Measurements from ENCODE around the gene ACVR1C. TPM values are rescaled to one million over a fixed set of nuclear protein-coding genes. Genes with fewer than 3 reads are reported as not detected.

Gene ACVR1C
- total and polyA plus RNA-seq, 2 donors (not counting 1 experiment from before 2014, with no cell fraction given), result 0.24 to 0.52 TPM

DNA sequence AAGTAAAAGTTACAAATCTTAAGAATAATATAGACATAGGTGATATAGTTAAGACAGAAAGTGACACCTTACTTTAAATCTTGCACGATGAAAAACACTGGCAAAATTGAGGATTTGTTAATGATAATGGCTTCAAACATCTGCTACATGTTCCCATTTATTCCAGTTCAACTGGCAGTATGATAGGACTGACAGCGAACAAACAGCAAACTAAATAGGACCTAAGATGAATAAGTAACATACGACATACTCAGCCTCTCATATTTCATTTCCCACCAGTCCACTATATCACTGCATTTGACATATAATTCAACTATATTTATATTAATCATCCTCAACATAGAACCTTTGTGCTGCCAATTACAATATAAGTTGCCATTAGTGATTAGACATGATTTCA lies 36.3 kb downstream of the ACVR1C start:
- H3K4me2 ChIP-seq (replicated peaks; ENCODE audit: low read depth, low read length, poor library complexity, severe bottlenecking), result no peak overlapping the region
- no peak overlapping the region for H3K9ac ChIP-seq (ENCODE audit: low read length)
- CTCF ChIA-PET, result interaction anchor here (0.8 to 1.8 kb wide), 7 partner anchors 82 to 295 kb away, joined by 3 to 14 read pairs (median 6); no protein-coding TSS in a partner anchor
- no peaks in the 10 kb centered on the region for H3K79me2 ChIP-seq (ENCODE audit: control insufficient read depth, insufficient read depth, low read length)
- no peaks in the 10 kb centered on the region for H4K20me1 ChIP-seq (ENCODE audit: control insufficient read depth, insufficient read depth, low read length, poor library complexity, severe bottlenecking)
- intact Hi-C loops (cut with micrococcal nuclease), result no loop called here
- Mint-ChIP-seq H3K4me1 (peaks cover 6% of the 10 kb centered on the region), H3K27ac (no peak overlapping the region), H3K27me3 (peaks cover 1% of the 10 kb centered on the region), H3K9me3 (ENCODE audit: insufficient read depth) (no peaks in the 10 kb centered on the region), H3K4me3 (no peak overlapping the region)
- H3K27me3 ChIP-seq (replicated peaks in 1 of 4; ENCODE audit: control extremely low read depth in 1 of 4, control insufficient read depth in 3 of 4, insufficient read depth in 4 of 4, low read length in 3 of 4), result peaks cover 0 to 8% (median 2%) of the 10 kb centered on the region in 4 experiments
- POLR2A ChIA-PET, result no interaction called here
- no peaks in the 10 kb centered on the region for H3K36me3 ChIP-seq (replicated peaks in 1 of 2; ENCODE audit: control extremely low read depth in 1 of 2, control insufficient read depth in 1 of 2, extremely low read depth in 1 of 2, insufficient read depth in 2 of 2, low read length in 1 of 2)
- no peak overlapping the region for H3K27ac ChIP-seq (ENCODE audit: low read length in 2 of 2)
- ATAC-seq (ENCODE audit: low read depth), result no peak
- TF ChIP-seq CTCF (IDR thresholded peaks at IDR 0.05) (no peak), EZH2 (IDR thresholded peaks at IDR 0.05; ENCODE audit: borderline replicate concordance, insufficient read depth, low read depth, low read length, poor library complexity, severe bottlenecking) (no peak)
- WGBS (ENCODE audit: insufficient coverage), result no CpG with 5 or more reads among the region's 3 CpGs
- no peak overlapping the region for H3K4me3 ChIP-seq (ENCODE audit: control extremely low read depth in 1 of 5, extremely low read depth in 1 of 5, insufficient read depth in 1 of 5, low read depth in 2 of 5, low read length in 4 of 5)
- H3K4me1 ChIP-seq (ENCODE audit: control insufficient read depth in 2 of 2, insufficient read depth in 2 of 2, low read length in 2 of 2), result peaks cover 0 to 4% of the 10 kb centered on the region in 2 donors
- H3K9me3 ChIP-seq (ENCODE audit: control extremely low read depth in 1 of 3, control insufficient read depth in 2 of 3, insufficient read depth in 1 of 3, low read length in 2 of 3), result no peaks in the 10 kb centered on the region
- no peak overlapping the region for H2AFZ ChIP-seq (ENCODE audit: insufficient read depth, low read depth, low read length, poor library complexity, severe bottlenecking)
- DNase-seq, result no peak

DNA sequence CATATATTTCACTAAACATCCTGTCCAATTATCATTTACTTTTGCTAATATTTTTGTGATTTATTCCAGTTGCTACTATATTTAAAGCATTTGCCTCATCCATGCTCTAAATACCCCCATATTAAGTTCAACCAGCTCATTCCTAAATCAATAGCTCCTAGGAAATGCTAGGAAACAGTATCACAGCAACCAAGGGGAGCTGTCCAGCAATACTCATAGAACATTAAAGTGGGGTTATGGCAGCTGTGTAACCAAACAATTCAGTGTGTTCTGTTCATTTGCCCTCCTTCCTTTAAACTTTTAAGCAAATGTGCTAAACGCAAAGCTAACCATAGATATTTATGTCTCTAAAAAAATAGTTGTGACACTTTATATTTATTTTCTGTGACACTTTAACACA lies 41.1 kb downstream of the ACVR1C start:
- Histone ChIP-seq H3K4me2 (replicated peaks; ENCODE audit: low read depth, low read length, poor library complexity, severe bottlenecking) (no peak overlapping the region), H3K27ac (ENCODE audit: low read length in 2 of 2) (no peak overlapping the region), H3K9me3 (ENCODE audit: control extremely low read depth in 1 of 3, control insufficient read depth in 2 of 3, insufficient read depth in 1 of 3, low read length in 2 of 3) (peaks cover 0 to 3% (median 0%) of the 10 kb centered on the region in 3 donors), H2AFZ (ENCODE audit: insufficient read depth, low read depth, low read length, poor library complexity, severe bottlenecking) (no peak overlapping the region), H3K36me3 (replicated peaks in 1 of 2; ENCODE audit: control extremely low read depth in 1 of 2, control insufficient read depth in 1 of 2, extremely low read depth in 1 of 2, insufficient read depth in 2 of 2, low read length in 1 of 2) (no peaks in the 10 kb centered on the region), H3K4me3 (ENCODE audit: control extremely low read depth in 1 of 5, extremely low read depth in 1 of 5, insufficient read depth in 1 of 5, low read depth in 2 of 5, low read length in 4 of 5) (no peak overlapping the region), H3K79me2 (ENCODE audit: control insufficient read depth, insufficient read depth, low read length) (no peaks in the 10 kb centered on the region), H4K20me1 (ENCODE audit: control insufficient read depth, insufficient read depth, low read length, poor library complexity, severe bottlenecking) (no peaks in the 10 kb centered on the region), H3K4me1 (ENCODE audit: control insufficient read depth in 2 of 2, insufficient read depth in 2 of 2, low read length in 2 of 2) (no peaks in the 10 kb centered on the region), H3K9ac (ENCODE audit: low read length) (no peak overlapping the region), H3K27me3 (replicated peaks in 1 of 4; ENCODE audit: control extremely low read depth in 1 of 4, control insufficient read depth in 3 of 4, insufficient read depth in 4 of 4, low read length in 3 of 4) (no peaks in the 10 kb centered on the region)
- H3K27ac Mint-ChIP-seq, result no peak overlapping the region
- H3K27me3 Mint-ChIP-seq, result peaks cover 2% of the 10 kb centered on the region
- no peak for TF ChIP-seq EZH2 (IDR thresholded peaks at IDR 0.05; ENCODE audit: borderline replicate concordance, insufficient read depth, low read depth, low read length, poor library complexity, severe bottlenecking)
- no peak for TF ChIP-seq CTCF (IDR thresholded peaks at IDR 0.05)
- no peak for DNase-seq
- no peak overlapping the region for H3K4me3 Mint-ChIP-seq
- H3K9me3 Mint-ChIP-seq (ENCODE audit: insufficient read depth), result no peaks in the 10 kb centered on the region
- WGBS (ENCODE audit: insufficient coverage), result no CpG with 5 or more reads among the region's 1 CpG
- ATAC-seq (ENCODE audit: low read depth), result no peak
- intact Hi-C loops (cut with micrococcal nuclease), result no loop called here
- POLR2A ChIA-PET, result no interaction called here
- CTCF ChIA-PET, result interaction anchor here (1.1 to 2.6 kb wide), 4 partner anchors 10 to 285 kb away, joined by 3 to 12 read pairs (median 5); no protein-coding TSS in a partner anchor
- peaks cover under 1% of the 10 kb centered on the region for H3K4me1 Mint-ChIP-seq
